NOMO-1 (cell line): ENCODE data around the gene OR10H4.
A peak's percentile ranks its signal among the peaks of the same experiment; 100 is the strongest.
"Not testable (repeated sequence)": the region's sequence is repeated elsewhere in the genome, so short reads cannot be mapped to it uniquely, and the experiment has no call there.

Experiments
- DNase-seq, 2 experiments: peaks; one replicate each; lab custom pipeline; 2025; ENCODE audit not compliant: unreplicated experiment in 2 of 2; lab: John Stamatoyannopoulos, UW

Gene OR10H4

DNA sequence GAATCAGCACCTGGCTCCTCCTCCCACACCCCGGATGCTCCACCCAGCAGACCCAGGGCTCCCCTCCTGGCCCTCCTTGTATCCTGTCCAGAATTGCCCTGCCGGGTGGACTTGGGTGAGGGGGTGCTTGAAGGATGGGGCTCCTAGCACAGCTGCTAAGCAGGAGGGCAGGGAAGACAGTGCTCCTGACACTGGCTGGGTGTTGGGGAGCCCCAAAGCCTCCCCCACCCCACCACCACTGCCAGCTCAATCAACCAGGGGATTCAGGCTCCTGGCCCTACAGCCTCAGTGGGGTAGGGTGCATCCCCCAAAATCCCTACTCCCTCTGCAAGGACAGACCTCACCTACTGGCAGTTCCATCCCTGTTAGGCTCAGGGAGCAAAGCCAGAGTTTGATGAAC is 11.9 kb upstream of the OR10H4 start:
- DNase-seq = no peak

- no peak for DNase-seq
Observed at GRCh38 chr19:15937771-15938170, 11.0 kb upstream of the OR10H4 start.

DNA sequence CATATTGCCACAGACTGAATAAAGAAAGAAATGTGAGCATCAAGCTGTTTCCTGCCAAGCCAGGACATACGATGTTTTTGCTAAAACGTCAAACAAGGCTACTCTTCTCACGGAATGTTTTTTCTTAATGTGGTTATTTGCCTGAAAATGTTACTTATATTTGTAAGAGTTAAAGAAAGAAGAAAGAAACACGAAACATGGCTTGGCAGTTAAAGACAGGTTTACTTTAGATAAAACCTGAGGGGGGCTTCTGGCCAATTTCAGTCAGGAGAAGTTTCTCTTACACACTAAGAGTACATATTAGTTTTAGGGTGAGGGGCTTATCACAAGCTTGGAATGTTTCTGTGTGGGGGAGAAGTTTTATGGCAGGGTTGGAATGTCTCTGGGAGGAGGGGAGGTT is 4.4 kb upstream of the OR10H4 start:
- DNase-seq = no peak

DNA sequence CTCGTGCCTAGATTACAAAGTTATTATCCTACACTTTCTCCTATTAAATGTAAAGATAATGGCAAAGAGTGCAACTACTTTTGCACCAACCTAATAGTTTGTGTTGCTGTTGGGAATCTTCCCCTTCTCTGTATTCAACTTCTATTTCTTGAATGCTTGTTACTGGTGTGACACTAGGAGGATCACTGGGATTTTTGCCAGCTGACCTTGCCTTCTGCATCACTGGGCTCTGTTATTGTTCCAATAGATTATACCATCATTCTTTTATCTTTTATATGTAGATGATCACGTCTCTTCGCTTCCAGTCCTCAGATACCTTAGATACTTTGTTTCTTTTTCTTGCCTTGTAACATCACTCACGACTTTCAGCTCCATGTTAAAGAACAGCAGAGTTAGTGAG is 3.5 kb upstream of the OR10H4 start:
- DNase-seq = no peak

- DNase-seq = no peak
Observed at GRCh38 chr19:15954820-15955219, 6.0 kb downstream of the OR10H4 start.

- no peak for DNase-seq
Observed at GRCh38 chr19:15962319-15962718, 13.5 kb downstream of the OR10H4 start.

DNA sequence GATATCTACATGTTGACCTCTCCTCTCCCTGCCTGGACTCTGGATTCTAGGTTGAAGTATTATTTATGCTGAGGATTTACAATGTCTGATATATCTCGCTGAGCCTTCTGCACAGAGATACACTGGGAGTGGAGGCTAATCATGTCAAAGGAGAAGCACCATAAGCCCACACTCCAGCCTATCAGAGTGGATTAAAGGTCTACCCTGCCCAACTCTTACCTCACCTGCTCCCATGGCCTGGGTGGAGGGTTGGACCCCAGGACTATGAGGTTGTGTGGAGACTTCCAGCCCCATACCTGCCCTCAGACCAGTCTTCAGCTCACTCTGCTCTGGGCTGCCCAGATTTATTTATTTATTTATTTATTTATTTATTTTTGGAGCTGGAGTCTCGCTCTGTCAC is 15.4 kb downstream of the OR10H4 start:
- DNase-seq = no peak

GRCh38 chr19:15971224-15971780 is 22.5 kb downstream of the OR10H4 start:
- peak; percentile 55 to 78 for DNase-seq

- DNase-seq = not testable (repeated sequence)
Observed at GRCh38 chr19:15972043-15972442, 23.2 kb downstream of the OR10H4 start.

DNA sequence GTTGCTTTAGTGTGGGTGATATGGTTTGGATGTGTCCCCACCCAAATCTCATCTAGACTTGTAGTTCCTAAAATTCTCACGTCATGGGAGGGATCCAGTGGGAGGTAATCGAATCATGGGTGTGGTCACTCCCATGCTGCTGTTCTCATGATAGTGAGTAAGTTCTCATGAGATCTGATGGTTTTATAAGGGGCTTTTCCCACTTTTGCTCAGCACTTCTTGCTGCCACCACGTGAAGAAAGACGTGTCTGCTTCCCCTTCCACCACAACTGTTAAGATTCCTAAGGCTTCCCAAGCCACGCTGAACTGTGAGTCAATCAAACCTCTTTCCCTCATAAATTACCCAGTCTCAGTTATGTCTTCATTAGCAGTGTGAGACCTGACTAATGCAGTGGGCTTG is 26.0 kb downstream of the OR10H4 start:
- no peak for DNase-seq

- DNase-seq = no peak
Observed at GRCh38 chr19:15976836-15977689, 28.3 kb downstream of the OR10H4 start.

- DNase-seq = no peak
Observed at GRCh38 chr19:15977690-15978089, 28.9 kb downstream of the OR10H4 start.

DNA sequence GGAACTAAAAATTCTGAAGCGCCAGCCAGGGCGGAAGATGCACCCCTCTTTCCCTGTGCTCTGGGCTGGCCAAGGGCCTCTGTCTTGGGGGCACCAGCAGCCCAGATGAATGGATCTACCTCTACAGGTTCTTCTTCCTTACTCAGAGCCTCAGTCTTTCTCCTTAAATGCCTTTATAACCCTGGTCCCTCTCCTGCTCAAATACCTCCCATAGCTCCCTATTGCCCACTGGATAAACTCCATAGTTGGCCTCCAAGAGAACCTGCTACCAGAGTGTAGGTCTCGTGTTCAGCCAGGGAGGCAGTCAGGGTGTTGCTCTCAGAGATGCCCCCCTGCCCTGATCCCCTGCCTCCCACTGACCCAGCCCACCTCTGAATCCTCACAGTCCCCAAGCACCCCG is 30.5 kb downstream of the OR10H4 start:
- no peak for DNase-seq

GRCh38 chr19:15985831-15986230 is 37.0 kb downstream of the OR10H4 start:
- DNase-seq = peak in 1 of 2 experiments; percentile 34

DNA sequence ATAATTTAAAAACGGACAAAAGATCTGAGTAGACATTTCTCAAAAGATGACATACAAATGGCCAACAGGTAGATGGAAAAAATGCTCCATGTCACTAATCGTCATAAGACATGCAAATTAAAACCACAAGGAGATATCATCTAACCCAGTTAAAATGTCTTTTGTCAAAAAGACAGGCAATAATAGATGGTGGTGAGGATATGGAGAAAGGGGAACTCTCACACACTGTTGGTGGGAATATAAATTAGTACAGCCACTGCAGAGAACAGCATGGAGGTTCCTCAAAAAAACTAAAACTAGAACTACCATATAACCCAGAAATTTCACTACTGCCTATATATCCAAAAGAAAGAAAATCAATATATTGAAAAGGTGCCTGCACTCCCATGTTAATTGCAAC is 37.9 kb downstream of the OR10H4 start:
- DNase-seq = peak; percentile 27 to 72

DNA sequence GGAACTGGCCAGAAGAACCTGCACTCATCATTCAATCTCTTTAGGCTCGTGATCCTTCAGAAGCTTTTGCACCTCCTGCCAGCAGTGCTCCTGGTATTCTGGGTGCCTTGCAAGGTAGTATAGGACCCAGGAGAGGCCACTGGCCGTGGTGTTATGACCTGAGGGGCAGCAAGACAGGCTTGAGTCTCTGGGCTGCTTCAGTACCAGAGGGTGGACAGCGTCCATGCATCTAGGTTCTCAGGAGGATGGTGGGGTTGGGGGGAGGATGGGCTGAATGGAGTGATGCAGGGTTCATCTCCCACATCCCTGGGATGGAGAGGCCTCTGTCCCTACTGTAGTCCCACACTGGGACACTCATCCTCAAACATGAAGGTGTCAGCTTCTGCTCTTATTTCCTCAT is 41.1 kb downstream of the OR10H4 start:
- no peak for DNase-seq

DNA sequence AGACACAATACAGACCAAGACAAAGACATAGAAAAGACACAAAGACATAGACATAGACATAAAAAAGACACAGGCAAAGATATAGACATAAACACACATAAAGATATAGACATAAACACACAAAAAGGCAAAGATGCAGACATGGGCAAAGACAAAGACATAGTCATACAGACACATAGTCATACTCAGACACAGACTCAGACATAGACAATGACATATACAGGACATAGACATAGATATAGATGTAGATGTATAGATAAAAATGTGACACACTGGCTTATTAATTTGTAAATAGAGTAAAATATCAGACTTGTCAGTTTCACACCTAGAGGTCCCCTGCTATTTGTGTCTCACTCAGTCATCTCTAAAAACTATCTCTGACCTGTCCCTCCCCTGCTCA is 42.8 kb downstream of the OR10H4 start:
- DNase-seq = no peak

GRCh38 chr19:15992014-15992413 is 43.2 kb downstream of the OR10H4 start:
- DNase-seq = no peak

DNA sequence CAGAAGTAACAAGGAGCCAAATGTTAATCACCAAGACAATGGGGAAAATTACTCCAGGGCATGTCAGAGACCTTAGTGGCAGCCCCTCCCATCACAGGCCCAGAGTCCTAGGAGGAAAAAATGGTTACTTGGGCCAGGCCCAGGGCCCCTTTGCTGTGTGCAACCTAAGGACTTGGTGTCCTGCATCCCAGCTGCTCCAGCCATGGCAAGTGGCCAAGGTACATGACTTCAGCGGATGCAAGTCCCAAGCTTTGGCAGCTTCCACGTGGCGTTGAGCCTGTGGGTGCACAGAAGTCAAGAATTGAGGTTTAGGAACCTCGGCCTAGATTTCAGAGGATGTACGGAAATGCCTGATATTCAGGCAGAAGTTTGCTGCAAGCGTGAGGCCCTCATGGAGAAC is 46.7 kb downstream of the OR10H4 start:
- DNase-seq = no peak

- DNase-seq = no peak
Observed at GRCh38 chr19:15998166-15998565, 49.4 kb downstream of the OR10H4 start.
